C4-2B (cell line): ENCODE data around the gene SND1.

Experiments used
- CTCF ChIP-seq: fragments of 450-650 bp; conservative IDR thresholded peaks from 2 replicates; pipeline ENCODE4 v1.5.1; 2017; ENCODE audit warnings: mild to moderate bottlenecking
- ZFX ChIP-seq: fragments of 450-650 bp; IDR thresholded peaks from 2 replicates; pipeline ENCODE4 v1.6.1; 2017

- TF ChIP-seq CTCF (no peak), ZFX (no peak)
Observed at GRCh38 chr7:128115821-128116723, 464.1 kb downstream of the SND1 start.
